DOHH2 (cell line): ENCODE measurements around the gene GLI3.

Experiments
- H3F3A ChIP-seq: fragments of 200-600 bp; sonication (generic), shearing (Covaris generic); 2 replicates; pipeline ENCODE4 v1.6.0; 2016; ENCODE audit warnings: antibody characterized with exemption, mild to moderate bottlenecking; ENCODE audit not compliant: control insufficient read depth, insufficient read depth
- H3K27ac ChIP-seq: fragments of 200-600 bp; sonication (generic); 2 replicates; pipeline ENCODE4 v1.5.1; 2014; ENCODE audit warnings: low read depth, mild to moderate bottlenecking, low read length, moderate library complexity
- H3K27me3 ChIP-seq: fragments of 200-600 bp; sonication (generic); 2 replicates; pipeline ENCODE4 v1.6.1; 2014; ENCODE audit warnings: mild to moderate bottlenecking, low read length, mixed read lengths; ENCODE audit not compliant: control insufficient read depth
- H3K36me3 ChIP-seq: fragments of 200-600 bp; sonication (generic); 2 replicates; pipeline ENCODE4 v1.6.1; 2014; ENCODE audit warnings: mild to moderate bottlenecking, low read length, moderate library complexity, mixed read lengths; ENCODE audit not compliant: control insufficient read depth
- H3K4me1 ChIP-seq: fragments of 200-600 bp; sonication (generic); 2 replicates; pipeline ENCODE4 v1.6.1; 2014; ENCODE audit warnings: mild to moderate bottlenecking, low read length, mixed read lengths; ENCODE audit not compliant: control insufficient read depth
- H3K4me2 ChIP-seq: fragments of 200-600 bp; sonication (generic); 2 replicates; pipeline ENCODE4 v1.6.0; 2014; ENCODE audit warnings: mild to moderate bottlenecking, low read length, moderate library complexity
- H3K4me3 ChIP-seq: fragments of 200-600 bp; sonication (generic); 2 replicates; pipeline ENCODE4 v1.5.1; 2014; ENCODE audit warnings: mild to moderate bottlenecking, low read length, mixed read lengths
- H3K79me2 ChIP-seq: fragments of 200-600 bp; sonication (generic); 2 replicates; pipeline ENCODE4 v1.6.1; 2014; ENCODE audit warnings: mild to moderate bottlenecking, low read length, mixed read lengths; ENCODE audit not compliant: control insufficient read depth
- H3K9me2 ChIP-seq: fragments of 200-600 bp; sonication (generic); replicated peaks from 2 replicates; pipeline ENCODE4 v1.6.1; 2014; ENCODE audit warnings: mild to moderate bottlenecking, low read length, mixed read lengths; ENCODE audit not compliant: control insufficient read depth
- H3K9me3 ChIP-seq: fragments of 200-600 bp; sonication (generic); 2 replicates; pipeline ENCODE4 v1.6.1; 2014; ENCODE audit warnings: antibody characterized with exemption, low read length, mixed read lengths; ENCODE audit not compliant: control insufficient read depth, insufficient read depth
- H4K20me1 ChIP-seq: fragments of 200-600 bp; sonication (generic); 2 replicates; pipeline ENCODE4 v1.6.0; 2014; ENCODE audit warnings: low read depth, mild to moderate bottlenecking, antibody characterized with exemption, low read length, moderate library complexity; ENCODE audit not compliant: control insufficient read depth, insufficient read depth
- CTCF ChIP-seq: fragments of 200-600 bp; sonication (generic); IDR thresholded peaks from one replicate; pipeline ENCODE4 v1.5.1; 2014; ENCODE audit warnings: antibody characterized with exemption, mild to moderate bottlenecking, low read depth, low read length; ENCODE audit not compliant: poor library complexity, severe bottlenecking
- EZH2phosphoT487 ChIP-seq: fragments of 200-600 bp; sonication (generic); IDR thresholded peaks from 2 replicates; pipeline ENCODE4 v1.6.1; 2017; ENCODE audit warnings: borderline replicate concordance, mild to moderate bottlenecking, antibody characterized with exemption, low read length, moderate library complexity, mixed read lengths

The GLI3 gene

GRCh38 chr7:42049761-42050160 lies 187.2 kb downstream of the GLI3 start:
- no peak overlapping the region for H3K4me3 ChIP-seq
- H3K9me2 ChIP-seq, result no peaks in the 10 kb centered on the region
- H3K27me3 ChIP-seq, result no peaks in the 10 kb centered on the region
- no peaks in the 10 kb centered on the region for H3K4me1 ChIP-seq
- no peaks in the 10 kb centered on the region for H3K9me3 ChIP-seq
- H3K79me2 ChIP-seq, result no peaks in the 10 kb centered on the region
- TF ChIP-seq CTCF (no peak), EZH2phosphoT487 (no peak)
- H3K36me3 ChIP-seq, result no peaks in the 10 kb centered on the region
- H3K27ac ChIP-seq, result no peak overlapping the region
- H3F3A ChIP-seq, result no peaks in the 10 kb centered on the region
- no peaks in the 10 kb centered on the region for H4K20me1 ChIP-seq
- H3K4me2 ChIP-seq, result no peak overlapping the region

- no peak overlapping the region for H3K4me2 ChIP-seq
- no peaks in the 10 kb centered on the region for H3K79me2 ChIP-seq
- H3K27ac ChIP-seq, result no peak overlapping the region
- no peak for TF ChIP-seq CTCF
- no peak for TF ChIP-seq EZH2phosphoT487
- H3K4me1 ChIP-seq, result no peaks in the 10 kb centered on the region
- H3K27me3 ChIP-seq, result no peaks in the 10 kb centered on the region
- H3F3A ChIP-seq, result no peaks in the 10 kb centered on the region
- no peaks in the 10 kb centered on the region for H3K9me2 ChIP-seq
- no peak overlapping the region for H3K4me3 ChIP-seq
- no peaks in the 10 kb centered on the region for H4K20me1 ChIP-seq
- H3K36me3 ChIP-seq, result no peaks in the 10 kb centered on the region
- no peaks in the 10 kb centered on the region for H3K9me3 ChIP-seq
Measured at GRCh38 chr7:42046483-42046882, 190.5 kb downstream of the GLI3 start.

DNA sequence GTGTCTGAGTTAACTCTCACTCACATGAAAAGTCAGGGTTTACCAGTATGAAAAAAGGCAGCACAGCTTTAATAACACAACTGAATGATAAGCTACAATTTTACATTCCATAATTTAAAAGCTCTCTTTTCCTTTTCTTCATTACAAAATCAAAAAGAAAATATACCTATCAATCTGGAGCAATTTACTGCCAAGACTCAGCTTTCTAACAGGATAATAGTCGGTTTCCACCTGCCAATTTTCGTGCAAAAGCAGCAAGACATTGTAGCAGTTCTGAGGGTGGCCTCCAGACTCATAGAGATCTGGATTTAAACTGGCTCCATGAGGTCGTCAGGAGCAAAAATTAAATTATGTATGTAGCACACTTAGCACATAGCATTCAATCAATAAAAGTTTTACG lies 191.0 kb downstream of the GLI3 start:
- H3K9me3 ChIP-seq, result no peaks in the 10 kb centered on the region
- no peaks in the 10 kb centered on the region for H3F3A ChIP-seq
- no peaks in the 10 kb centered on the region for H3K79me2 ChIP-seq
- H3K9me2 ChIP-seq, result no peaks in the 10 kb centered on the region
- H3K4me1 ChIP-seq, result no peaks in the 10 kb centered on the region
- no peaks in the 10 kb centered on the region for H3K27me3 ChIP-seq
- H3K4me2 ChIP-seq, result no peak overlapping the region
- no peak overlapping the region for H3K4me3 ChIP-seq
- no peaks in the 10 kb centered on the region for H4K20me1 ChIP-seq
- no peak overlapping the region for H3K27ac ChIP-seq
- TF ChIP-seq CTCF, result no peak
- TF ChIP-seq EZH2phosphoT487, result no peak
- no peaks in the 10 kb centered on the region for H3K36me3 ChIP-seq

DNA sequence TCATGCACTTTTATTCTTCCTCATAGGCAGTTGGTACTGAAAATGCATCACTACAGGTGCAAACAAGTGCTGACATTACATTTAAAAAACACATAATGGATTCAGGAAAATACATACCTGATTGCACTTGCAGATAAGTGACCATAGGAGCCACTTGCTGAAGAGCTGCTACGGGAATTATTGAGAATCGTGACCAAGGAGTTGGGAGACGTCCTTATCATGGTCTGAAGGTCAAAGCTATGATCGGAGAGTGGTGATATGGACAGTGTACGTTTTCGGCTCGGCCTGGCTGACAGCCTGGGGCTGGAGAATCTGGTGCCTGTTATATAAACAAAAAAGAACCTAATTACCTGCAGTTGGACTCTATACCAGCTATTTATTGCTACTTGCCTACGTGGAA lies 197.1 kb downstream of the GLI3 start:
- Histone ChIP-seq H3K27ac (no peak overlapping the region), H3F3A (no peaks in the 10 kb centered on the region), H3K36me3 (no peaks in the 10 kb centered on the region), H3K4me1 (no peaks in the 10 kb centered on the region), H4K20me1 (no peaks in the 10 kb centered on the region), H3K79me2 (no peaks in the 10 kb centered on the region), H3K4me2 (no peak overlapping the region), H3K4me3 (no peak overlapping the region), H3K27me3 (no peaks in the 10 kb centered on the region), H3K9me2 (no peaks in the 10 kb centered on the region), H3K9me3 (no peaks in the 10 kb centered on the region)
- TF ChIP-seq EZH2phosphoT487, result no peak
